Large intestine (tissue), 3 donors: ENCODE measurements around the gene PCBP3. TPM values are rescaled to one million over a fixed set of nuclear protein-coding genes. Genes with fewer than 3 reads are reported as not detected.
A peak's percentile ranks its signal among the peaks of the same experiment; 100 is the strongest.
"Not testable (repeated sequence)": the region's sequence is repeated elsewhere in the genome, so short reads cannot be mapped to it uniquely, and the experiment has no call there.

ENCODE experiments used
- DNase-seq, 2 donors: peaks; one replicate each; pipeline versions ENCODE4 v3.0.0 to v3.0.0-alpha.2; 2013
- H3K27ac ChIP-seq: one replicate; pipeline ENCODE4 v1.5.1; 2013; ENCODE audit warnings: low read length
- H3K27me3 ChIP-seq: 2 replicates; pipeline ENCODE4 v1.6.1; 2013; ENCODE audit warnings: low read length; ENCODE audit not compliant: control insufficient read depth, insufficient read depth
- H3K36me3 ChIP-seq: 2 replicates; pipeline ENCODE4 v1.6.1; 2013; ENCODE audit warnings: low read length; ENCODE audit not compliant: control insufficient read depth, insufficient read depth
- H3K4me1 ChIP-seq: one replicate; pipeline ENCODE4 v1.6.1; 2013; ENCODE audit warnings: low read length; ENCODE audit not compliant: control insufficient read depth, insufficient read depth
- H3K4me3 ChIP-seq: one replicate; pipeline ENCODE4 v1.5.1; 2013; ENCODE audit warnings: low read length
- H3K9me3 ChIP-seq: one replicate; pipeline ENCODE4 v1.6.1; 2013; ENCODE audit warnings: mild to moderate bottlenecking, low read depth, low read length, moderate library complexity; ENCODE audit not compliant: control insufficient read depth
- WGBS: methylation state at CpG from one replicate; pipeline ENCODE4 v1.1.5; 2013; ENCODE audit warnings: low lambda C conversion rate; ENCODE audit not compliant: insufficient coverage; 5-methylcytosine and 5-hydroxymethylcytosine counted together
- polyA plus RNA-seq: library from polyadenylated mRNA; unstranded; fragments of 120-200 nt; gene quantifications from one replicate; pipeline ENCODE4 v1.2.1, GENCODE V29; 2013

Gene PCBP3
- polyA plus RNA-seq, 1 donor, result 7.4 TPM

DNA sequence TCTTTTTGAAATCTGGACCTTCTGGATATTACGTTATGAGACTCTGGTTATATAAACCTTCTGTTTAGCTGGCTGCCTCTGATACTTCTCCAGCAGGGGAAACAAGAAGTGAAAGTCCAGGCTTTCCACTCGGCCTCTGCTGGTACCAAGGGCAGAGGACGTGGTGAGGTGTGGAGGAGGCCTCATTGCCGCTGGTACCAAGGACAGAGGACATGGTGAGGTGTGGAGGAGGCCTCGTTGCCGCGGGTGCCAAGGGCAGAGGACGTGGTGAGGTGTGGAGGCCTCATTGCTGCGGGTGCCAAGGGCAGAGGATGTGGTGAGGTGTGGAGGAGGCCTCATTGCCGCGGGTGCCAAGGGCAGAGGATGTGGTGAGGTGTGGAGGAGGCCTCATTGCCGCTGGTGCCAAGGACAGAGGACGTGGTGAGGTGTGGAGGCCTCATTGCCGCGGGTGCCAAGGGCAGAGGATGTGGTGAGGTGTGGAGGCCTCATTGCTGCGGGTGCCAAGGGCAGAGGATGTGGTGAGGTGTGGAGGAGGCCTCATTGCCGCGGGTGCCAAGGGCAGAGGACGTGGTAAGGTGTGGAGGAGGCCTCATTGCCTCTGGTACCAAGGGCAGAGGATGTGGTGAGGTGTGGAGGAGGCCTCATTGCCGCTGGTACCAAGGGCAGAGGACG, 242.5 kb downstream of the PCBP3 start:
- not testable (repeated sequence) for H3K36me3 ChIP-seq, H3K4me3 ChIP-seq, H3K27me3 ChIP-seq, H3K4me1 ChIP-seq, DNase-seq, H3K9me3 ChIP-seq
- WGBS, result no CpG with 5 or more reads among the region's 21 CpGs
- peak overlapping the region; percentile 17 for H3K27ac ChIP-seq

- no peak overlapping the region for H3K4me3 ChIP-seq
- no peaks in the 10 kb centered on the region for H3K36me3 ChIP-seq
- no CpG with 5 or more reads among the region's 11 CpGs for WGBS
- H3K27ac ChIP-seq, result peak overlapping the region; percentile 17
- H3K27me3 ChIP-seq, result no peaks in the 10 kb centered on the region
- DNase-seq, result no peak
- H3K9me3 ChIP-seq, result no peaks in the 10 kb centered on the region
- H3K4me1 ChIP-seq, result peaks cover under 1% of the 10 kb centered on the region
Measured at GRCh38 chr21:45886610-45887026, 243.1 kb downstream of the PCBP3 start.

DNA sequence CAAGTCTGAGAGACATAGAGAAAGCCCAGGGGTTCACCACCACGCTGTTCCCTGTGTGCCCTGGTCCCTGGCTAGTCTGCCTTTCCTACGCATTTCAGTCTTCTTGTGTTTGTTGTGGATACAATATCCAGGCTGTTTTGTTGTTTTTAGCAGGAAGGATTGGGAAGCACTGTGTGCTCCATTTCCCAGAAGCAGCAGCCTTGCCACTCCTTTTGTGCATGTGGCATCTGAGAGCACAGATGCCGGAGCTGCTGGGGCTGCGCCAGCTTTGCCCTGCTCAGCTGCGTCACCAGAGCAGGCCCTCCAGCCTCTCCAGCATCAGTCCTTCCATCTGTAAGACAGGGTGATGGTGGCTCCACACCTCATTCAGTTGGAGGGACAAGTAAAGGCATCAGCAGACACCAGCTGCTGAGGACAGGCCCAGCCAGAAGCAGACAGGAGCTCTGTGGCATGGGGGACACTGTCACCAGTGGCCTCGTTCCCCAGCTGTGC, 243.6 kb downstream of the PCBP3 start:
- Histone ChIP-seq H3K9me3 (no peaks in the 10 kb centered on the region), H3K36me3 (no peaks in the 10 kb centered on the region), H3K4me3 (no peak overlapping the region), H3K4me1 (peaks cover 5% of the 10 kb centered on the region), H3K27me3 (no peaks in the 10 kb centered on the region), H3K27ac (no peak overlapping the region)
- no CpG with 5 or more reads among the region's 6 CpGs for WGBS
- DNase-seq, result peak in 1 of 2 donors; percentile 25

DNA sequence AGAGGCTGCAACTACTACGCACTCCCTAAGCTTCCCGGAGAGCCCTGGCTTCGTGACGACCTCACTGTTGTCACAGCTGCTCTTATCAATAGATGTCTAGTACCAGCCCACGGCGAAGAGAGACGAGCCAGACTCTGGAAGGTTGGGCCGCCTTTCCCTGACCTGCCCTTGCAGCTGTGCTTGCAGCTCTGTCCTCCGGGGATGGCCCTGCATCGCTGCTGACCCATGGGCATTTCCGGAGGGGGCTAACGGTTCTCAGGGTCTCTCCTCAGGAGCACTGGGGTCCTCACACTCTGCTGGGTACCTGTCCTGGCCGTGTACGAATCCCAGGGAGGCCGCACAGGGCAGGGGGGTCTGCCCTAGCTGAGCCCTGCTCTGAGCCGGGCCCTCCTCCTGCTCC, 244.3 kb downstream of the PCBP3 start:
- WGBS, result 60% methylated on average over 2 of the region's 16 CpGs
- DNase-seq, result no peak
- Histone ChIP-seq H3K9me3 (no peaks in the 10 kb centered on the region), H3K27ac (no peak overlapping the region), H3K27me3 (no peaks in the 10 kb centered on the region), H3K4me1 (peaks cover 5% of the 10 kb centered on the region), H3K4me3 (no peak overlapping the region), H3K36me3 (no peaks in the 10 kb centered on the region)

DNA sequence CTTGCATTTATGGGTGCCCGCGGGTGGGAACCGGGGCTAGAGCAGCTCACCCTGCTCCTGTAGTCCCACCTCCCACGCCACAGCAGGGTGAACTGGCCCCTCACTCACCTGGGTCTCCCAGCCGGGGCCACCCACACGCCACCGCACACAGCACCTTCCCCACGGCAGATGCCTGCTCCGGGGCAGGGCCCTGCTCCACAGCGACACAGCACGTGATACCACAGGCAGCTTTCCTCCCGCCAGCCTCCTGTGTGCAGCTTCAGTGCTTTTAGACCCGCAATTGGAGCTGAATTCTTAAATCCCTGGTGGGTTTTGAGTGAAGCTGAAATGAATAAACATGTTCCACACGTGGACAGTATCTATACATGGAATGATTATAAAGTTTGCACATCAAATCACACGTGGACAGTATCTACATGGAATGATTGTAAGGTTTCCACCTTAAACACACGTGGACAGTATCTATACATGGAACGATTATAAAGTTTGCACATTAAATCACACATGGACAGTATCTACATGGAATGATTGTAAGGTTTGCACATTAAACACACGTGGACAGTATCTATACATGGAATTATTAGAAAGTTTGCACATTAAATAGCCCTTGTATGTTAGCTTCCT, 245.0 kb downstream of the PCBP3 start:
- Histone ChIP-seq H3K27ac (no peak overlapping the region), H3K36me3 (no peaks in the 10 kb centered on the region), H3K4me3 (no peak overlapping the region), H3K27me3 (no peaks in the 10 kb centered on the region), H3K4me1 (peaks cover 5% of the 10 kb centered on the region), H3K9me3 (no peaks in the 10 kb centered on the region)
- DNase-seq, result no peak
- 100% methylated on average over 3 of the region's 18 CpGs for WGBS

DNA sequence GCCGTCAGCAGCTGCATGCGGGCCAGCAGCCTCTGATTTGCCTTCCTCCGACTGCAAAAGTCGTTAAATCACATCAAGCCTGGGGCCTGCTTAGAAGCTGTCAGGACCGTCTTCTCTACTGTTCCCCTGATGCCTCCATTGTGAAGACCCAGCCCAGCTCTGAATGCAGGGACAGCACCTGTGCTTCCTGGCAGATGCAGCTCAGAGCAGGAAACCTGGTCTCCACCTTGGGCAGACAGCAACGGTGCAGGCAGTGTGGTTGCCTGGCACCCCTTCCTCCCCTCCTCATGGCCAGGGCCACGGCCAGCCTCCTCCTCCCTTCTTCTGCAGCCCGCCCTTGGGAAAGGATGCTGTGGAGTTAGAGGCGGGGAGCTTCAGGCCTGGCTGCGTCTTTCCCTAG, 245.7 kb downstream of the PCBP3 start:
- H3K36me3 ChIP-seq, result no peaks in the 10 kb centered on the region
- no peak for DNase-seq
- no peak overlapping the region for H3K4me3 ChIP-seq
- WGBS, result no CpG with 5 or more reads among the region's 10 CpGs
- no peaks in the 10 kb centered on the region for H3K9me3 ChIP-seq
- H3K4me1 ChIP-seq, result peaks cover 5% of the 10 kb centered on the region
- no peaks in the 10 kb centered on the region for H3K27me3 ChIP-seq
- H3K27ac ChIP-seq, result peak overlapping the region; percentile 10

DNA sequence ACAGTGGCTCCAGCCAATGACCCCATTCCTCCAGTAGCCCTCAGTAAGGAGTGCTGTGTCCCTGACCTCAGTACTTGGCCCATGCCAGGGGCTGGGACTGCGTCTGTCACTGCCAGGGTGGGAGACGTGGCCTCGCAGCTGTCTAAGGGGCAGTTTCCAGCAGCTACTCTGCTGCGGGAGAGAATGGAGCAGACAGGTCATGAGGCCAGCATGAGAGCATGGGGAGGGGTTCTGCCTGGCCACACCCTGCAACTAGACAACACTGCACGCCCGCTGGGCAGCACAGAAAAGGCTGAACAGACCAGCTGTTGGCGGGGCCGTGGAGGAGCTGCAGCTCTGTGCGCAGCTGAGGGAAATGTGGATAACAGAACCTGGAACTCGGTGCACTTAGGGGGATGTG, 246.4 kb downstream of the PCBP3 start:
- no peaks in the 10 kb centered on the region for H3K36me3 ChIP-seq
- H3K9me3 ChIP-seq, result no peaks in the 10 kb centered on the region
- no peak overlapping the region for H3K27ac ChIP-seq
- H3K4me1 ChIP-seq, result peaks cover 5% of the 10 kb centered on the region
- DNase-seq, result no peak
- H3K4me3 ChIP-seq, result no peak overlapping the region
- H3K27me3 ChIP-seq, result no peaks in the 10 kb centered on the region
- no CpG with 5 or more reads among the region's 10 CpGs for WGBS

DNA sequence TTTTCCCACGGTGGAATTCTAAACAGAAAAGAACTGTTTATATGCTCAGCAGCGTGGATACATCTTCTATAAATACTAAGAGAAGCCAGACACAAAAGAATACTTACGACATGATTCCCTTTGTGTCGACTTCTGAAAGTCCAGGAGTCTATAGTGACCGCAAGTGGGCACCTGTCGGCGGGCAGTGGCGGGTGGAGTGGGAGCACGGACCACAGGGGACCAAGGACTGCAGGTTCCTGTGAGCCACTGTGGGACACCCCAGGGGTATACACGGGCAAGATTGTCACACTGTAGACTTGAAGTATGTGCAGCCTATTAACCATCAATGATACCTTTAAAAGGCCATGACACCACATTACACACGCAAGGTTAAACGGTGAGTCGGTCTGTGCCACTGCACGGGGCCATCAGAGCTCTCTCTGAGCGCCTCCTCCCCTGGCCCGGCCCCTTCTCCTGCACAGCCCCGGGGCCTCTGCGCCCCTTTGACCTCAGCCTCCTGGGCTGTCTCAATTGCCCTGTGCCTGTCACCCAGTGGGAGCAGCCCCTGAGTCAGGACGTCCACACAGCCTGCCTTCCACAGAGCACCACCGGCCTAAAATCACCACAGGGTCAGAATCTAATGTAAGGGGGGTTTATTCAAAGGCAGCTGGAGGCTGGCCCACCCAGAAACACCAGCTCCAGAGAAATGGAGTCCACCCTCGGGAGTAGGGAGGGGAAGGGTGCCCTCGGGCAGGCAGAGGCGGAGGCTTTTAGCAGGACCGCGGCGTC, 248.0 kb downstream of the PCBP3 start:
- DNase-seq, result peak in 1 of 2 donors; percentile 37
- Histone ChIP-seq H3K27me3 (no peaks in the 10 kb centered on the region), H3K27ac (no peak overlapping the region), H3K4me1 (peaks cover 5% of the 10 kb centered on the region), H3K4me3 (no peak overlapping the region), H3K36me3 (no peaks in the 10 kb centered on the region), H3K9me3 (no peaks in the 10 kb centered on the region)
- no CpG with 5 or more reads among the region's 26 CpGs for WGBS

GRCh38 chr21:45892156-45892915, 248.8 kb downstream of the PCBP3 start:
- Histone ChIP-seq H3K27ac (no peak overlapping the region), H3K4me3 (no peak overlapping the region), H3K27me3 (no peaks in the 10 kb centered on the region), H3K4me1 (peaks cover 5% of the 10 kb centered on the region), H3K9me3 (no peaks in the 10 kb centered on the region), H3K36me3 (no peaks in the 10 kb centered on the region)
- DNase-seq, result peak; percentile 29 to 56
- no CpG with 5 or more reads among the region's 26 CpGs for WGBS
